Neural progenitor cell (in vitro differentiated cells): ENCODE data around the gene GPN3. TPM values are rescaled to one million over a fixed set of nuclear protein-coding genes. Genes with fewer than 3 reads are reported as not detected.
"Not testable (repeated sequence)": the region's sequence is repeated elsewhere in the genome, so short reads cannot be mapped to it uniquely, and the experiment has no call there.

Source experiments
- DNase-seq: peaks from one replicate; pipeline ENCODE4 v3.0.0-alpha.2; 2016; ENCODE audit warnings: low spot score
- H2AFZ ChIP-seq: fragments of 200-600 bp; sonication (generic); replicated peaks from 2 replicates; pipeline ENCODE4 v1.6.1; 2016; ENCODE audit warnings: antibody characterized with exemption
- H3F3A ChIP-seq: fragments of 200-600 bp; sonication (generic); 2 replicates; pipeline ENCODE4 v1.6.1; 2016; ENCODE audit warnings: antibody characterized with exemption, low read depth
- H3K27ac ChIP-seq: fragments of 200-600 bp; sonication (generic); 2 replicates; pipeline ENCODE4 v1.5.1; 2016; ENCODE audit warnings: mild to moderate bottlenecking
- H3K27me3 ChIP-seq: fragments of 200-600 bp; sonication (generic); 2 replicates; pipeline ENCODE4 v1.6.1; 2016; ENCODE audit warnings: mild to moderate bottlenecking, moderate library complexity
- H3K36me3 ChIP-seq: fragments of 200-600 bp; sonication (generic); 2 replicates; pipeline ENCODE4 v1.5.1; 2016
- H3K4me1 ChIP-seq: fragments of 200-600 bp; sonication (generic); 2 replicates; pipeline ENCODE4 v1.6.1; 2016; ENCODE audit warnings: mixed run types
- H3K4me2 ChIP-seq: fragments of 200-600 bp; sonication (generic); 2 replicates; pipeline ENCODE4 v1.6.1; 2016
- H3K4me3 ChIP-seq: fragments of 200-600 bp; sonication (generic); 2 replicates; pipeline ENCODE4 v1.5.1; 2016
- H3K79me2 ChIP-seq: fragments of 200-600 bp; sonication (generic); 2 replicates; pipeline ENCODE4 v1.6.1; 2016; ENCODE audit warnings: low read depth
- H3K9ac ChIP-seq: fragments of 200-600 bp; sonication (generic); 2 replicates; pipeline ENCODE4 v1.6.1; 2016
- H3K9me3 ChIP-seq: fragments of 200-600 bp; sonication (generic); 2 replicates; pipeline ENCODE4 v1.5.1; 2016; ENCODE audit warnings: low read depth
- H4K20me1 ChIP-seq: fragments of 200-600 bp; sonication (generic); 2 replicates; pipeline ENCODE4 v1.6.1; 2016; ENCODE audit warnings: low read depth
- H3K27ac Mint-ChIP-seq: 3 replicates; pipeline ENCODE4 v1.8.0; 2021; ENCODE audit warnings: mixed read lengths
- H3K27me3 Mint-ChIP-seq: 2 replicates; pipeline ENCODE4 v1.8.0; 2022; ENCODE audit warnings: low read depth, mild to moderate bottlenecking, inconsistent platforms, moderate library complexity, mixed read lengths; ENCODE audit not compliant: insufficient read depth
- H3K36me3 Mint-ChIP-seq: 3 replicates; pipeline ENCODE4 v1.8.0; 2021; ENCODE audit warnings: mixed read lengths
- H3K4me1 Mint-ChIP-seq: 3 replicates; pipeline ENCODE4 v1.8.0; 2021; ENCODE audit warnings: mixed read lengths
- H3K4me3 Mint-ChIP-seq: 3 replicates; pipeline ENCODE4 v1.8.0; 2021; ENCODE audit warnings: mild to moderate bottlenecking, moderate library complexity, mixed read lengths
- H3K9me3 Mint-ChIP-seq: 3 replicates; pipeline ENCODE4 v1.8.0; 2020; ENCODE audit warnings: mixed read lengths
- EZH2 ChIP-seq: fragments of 200-600 bp; sonication (generic); IDR thresholded peaks from 2 replicates; pipeline ENCODE4 v1.6.1; 2017; ENCODE audit warnings: antibody characterized with exemption, mild to moderate bottlenecking, moderate library complexity
- EZH2phosphoT487 ChIP-seq: fragments of 200-600 bp; sonication (generic); IDR thresholded peaks from 2 replicates; pipeline ENCODE4 v1.6.1; 2017; ENCODE audit warnings: antibody characterized with exemption
- total RNA-seq: library from RNA; depleted of rRNA; stranded (reverse); fragments of >200 nt; gene quantifications from 2 replicates; pipeline ENCODE4 v1.2.3, GENCODE V29; 2015; ENCODE audit warnings: low replicate concordance
- TF ChIP-seq, protein P1 (sequence below): fragments of 200-600 bp; sonication (generic); IDR thresholded peaks from 2 replicates; pipeline ENCODE4 v1.5.1; 2017; ENCODE audit warnings: antibody characterized with exemption, mild to moderate bottlenecking

Gene GPN3
- total RNA-seq, 1 donor from 2014 or later: 62.3 TPM

DNA sequence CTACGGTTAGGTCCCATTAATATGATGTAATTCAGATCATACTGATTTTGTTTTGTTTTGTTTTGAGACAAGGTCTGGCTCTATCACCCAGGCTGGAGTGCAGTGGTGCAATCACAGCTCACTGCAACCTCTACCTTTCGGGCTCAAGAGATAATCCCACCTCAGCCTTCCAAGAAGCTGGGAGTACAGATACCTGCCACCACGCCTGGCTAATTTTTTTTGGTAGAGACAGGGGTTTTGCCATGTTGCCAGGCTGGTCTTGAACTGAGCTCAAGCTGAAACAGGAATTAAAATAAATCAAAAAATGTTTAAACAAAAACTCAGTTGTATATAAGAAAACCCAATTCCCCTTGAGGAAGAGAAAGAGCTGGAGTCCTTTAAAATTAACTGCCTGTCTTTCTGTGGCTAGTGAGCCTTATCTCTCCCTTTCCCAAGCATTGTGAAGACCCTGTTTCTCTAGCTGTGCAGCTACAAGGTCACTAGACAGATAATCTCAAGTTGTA, 46.8 kb downstream of the GPN3 start:
- H3K36me3 ChIP-seq: no peaks in the 10 kb centered on the region
- H3K27ac Mint-ChIP-seq: no peak overlapping the region
- H3K4me2 ChIP-seq: no peak overlapping the region
- TF ChIP-seq EZH2phosphoT487 (no peak), EZH2 (no peak)
- TF ChIP-seq, protein P1, sequence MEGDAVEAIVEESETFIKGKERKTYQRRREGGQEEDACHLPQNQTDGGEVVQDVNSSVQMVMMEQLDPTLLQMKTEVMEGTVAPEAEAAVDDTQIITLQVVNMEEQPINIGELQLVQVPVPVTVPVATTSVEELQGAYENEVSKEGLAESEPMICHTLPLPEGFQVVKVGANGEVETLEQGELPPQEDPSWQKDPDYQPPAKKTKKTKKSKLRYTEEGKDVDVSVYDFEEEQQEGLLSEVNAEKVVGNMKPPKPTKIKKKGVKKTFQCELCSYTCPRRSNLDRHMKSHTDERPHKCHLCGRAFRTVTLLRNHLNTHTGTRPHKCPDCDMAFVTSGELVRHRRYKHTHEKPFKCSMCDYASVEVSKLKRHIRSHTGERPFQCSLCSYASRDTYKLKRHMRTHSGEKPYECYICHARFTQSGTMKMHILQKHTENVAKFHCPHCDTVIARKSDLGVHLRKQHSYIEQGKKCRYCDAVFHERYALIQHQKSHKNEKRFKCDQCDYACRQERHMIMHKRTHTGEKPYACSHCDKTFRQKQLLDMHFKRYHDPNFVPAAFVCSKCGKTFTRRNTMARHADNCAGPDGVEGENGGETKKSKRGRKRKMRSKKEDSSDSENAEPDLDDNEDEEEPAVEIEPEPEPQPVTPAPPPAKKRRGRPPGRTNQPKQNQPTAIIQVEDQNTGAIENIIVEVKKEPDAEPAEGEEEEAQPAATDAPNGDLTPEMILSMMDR: no peak
- no peaks in the 10 kb centered on the region for H3K36me3 Mint-ChIP-seq
- no peak overlapping the region for H3K9ac ChIP-seq
- no peaks in the 10 kb centered on the region for H3K9me3 ChIP-seq
- H4K20me1 ChIP-seq: no peaks in the 10 kb centered on the region
- no peaks in the 10 kb centered on the region for H3K9me3 Mint-ChIP-seq
- H3K27me3 Mint-ChIP-seq: peaks cover 6% of the 10 kb centered on the region
- no peak overlapping the region for H3K4me3 Mint-ChIP-seq
- H3K4me3 ChIP-seq: no peak overlapping the region
- no peak overlapping the region for H2AFZ ChIP-seq
- no peak for DNase-seq
- peaks cover 6% of the 10 kb centered on the region for H3F3A ChIP-seq
- H3K27ac ChIP-seq: no peak overlapping the region
- H3K4me1 ChIP-seq: peaks cover 6% of the 10 kb centered on the region
- no peaks in the 10 kb centered on the region for H3K27me3 ChIP-seq
- no peaks in the 10 kb centered on the region for H3K79me2 ChIP-seq
- H3K4me1 Mint-ChIP-seq: peaks cover 12% of the 10 kb centered on the region

GRCh38 chr12:110420644-110421043, 47.4 kb downstream of the GPN3 start:
- not testable (repeated sequence) for H2AFZ ChIP-seq, H3K4me2 ChIP-seq, H3F3A ChIP-seq, H4K20me1 ChIP-seq, H3K4me3 ChIP-seq, H3K27me3 Mint-ChIP-seq, H3K27ac ChIP-seq, H3K9me3 ChIP-seq, H3K36me3 ChIP-seq, H3K4me1 ChIP-seq, H3K79me2 ChIP-seq, H3K4me3 Mint-ChIP-seq, H3K27me3 ChIP-seq, H3K9ac ChIP-seq, H3K9me3 Mint-ChIP-seq, H3K27ac Mint-ChIP-seq, H3K36me3 Mint-ChIP-seq, DNase-seq
- H3K4me1 Mint-ChIP-seq: peaks cover 12% of the 10 kb centered on the region

DNA sequence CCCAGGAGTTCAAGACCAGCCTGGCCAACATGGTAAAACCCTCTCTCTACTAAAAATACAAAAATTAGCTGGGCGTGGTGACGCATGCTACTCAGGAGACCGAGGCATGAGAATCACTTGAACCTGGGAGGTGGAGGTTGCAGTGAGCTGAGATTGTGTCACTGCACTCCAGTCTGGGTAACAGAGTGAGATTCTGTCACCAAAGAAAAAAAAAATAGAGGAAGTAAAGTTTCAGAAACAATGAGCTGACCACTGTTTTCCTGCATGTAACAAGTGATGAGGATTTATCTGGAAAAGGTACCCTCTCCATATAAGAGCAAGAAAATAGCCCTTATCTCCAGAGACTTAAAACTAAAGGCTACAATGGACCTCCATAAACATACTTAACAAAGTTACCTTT, 50.9 kb downstream of the GPN3 start:
- not testable (repeated sequence) for H3K4me2 ChIP-seq, H3K36me3 ChIP-seq, H3K27ac ChIP-seq, H3K4me3 Mint-ChIP-seq, H3K27me3 ChIP-seq, H4K20me1 ChIP-seq, H3K9me3 Mint-ChIP-seq, H3K9me3 ChIP-seq, H3K27ac Mint-ChIP-seq, H3K9ac ChIP-seq, H3K27me3 Mint-ChIP-seq, H3K79me2 ChIP-seq, H3K4me3 ChIP-seq, DNase-seq, H3K36me3 Mint-ChIP-seq, H3F3A ChIP-seq, H3K4me1 ChIP-seq
- H2AFZ ChIP-seq: peak overlapping the region; percentile 34
- peaks cover 12% of the 10 kb centered on the region for H3K4me1 Mint-ChIP-seq

DNA sequence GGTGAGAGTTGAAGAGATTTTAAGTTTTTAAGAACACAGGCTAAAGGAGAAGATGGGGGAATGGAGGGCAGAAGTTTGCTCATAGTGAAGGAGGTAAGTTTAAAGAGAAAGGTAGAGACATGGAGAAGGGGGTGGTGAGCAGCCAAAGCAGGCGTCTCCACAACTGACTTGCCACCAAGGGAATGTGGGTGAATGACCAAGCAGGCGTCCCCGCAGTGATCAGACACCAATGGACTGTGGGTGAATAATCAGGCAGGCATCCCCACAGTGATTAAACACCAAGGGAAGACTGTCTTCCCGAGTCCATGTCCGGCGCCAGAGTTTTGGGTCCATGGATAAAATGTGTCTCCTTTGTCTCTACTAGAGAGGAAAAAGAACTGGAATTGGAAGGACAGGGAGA, 58.0 kb downstream of the GPN3 start:
- H3K27ac ChIP-seq, H3K4me1 ChIP-seq, H3K27ac Mint-ChIP-seq, H3K36me3 Mint-ChIP-seq, H4K20me1 ChIP-seq, H3K27me3 ChIP-seq, H3F3A ChIP-seq, H3K4me1 Mint-ChIP-seq, DNase-seq, H3K9me3 ChIP-seq, H3K27me3 Mint-ChIP-seq, H2AFZ ChIP-seq, H3K4me2 ChIP-seq, H3K36me3 ChIP-seq, H3K79me2 ChIP-seq, H3K4me3 Mint-ChIP-seq, H3K9me3 Mint-ChIP-seq, H3K4me3 ChIP-seq, H3K9ac ChIP-seq: not testable (repeated sequence)

DNA sequence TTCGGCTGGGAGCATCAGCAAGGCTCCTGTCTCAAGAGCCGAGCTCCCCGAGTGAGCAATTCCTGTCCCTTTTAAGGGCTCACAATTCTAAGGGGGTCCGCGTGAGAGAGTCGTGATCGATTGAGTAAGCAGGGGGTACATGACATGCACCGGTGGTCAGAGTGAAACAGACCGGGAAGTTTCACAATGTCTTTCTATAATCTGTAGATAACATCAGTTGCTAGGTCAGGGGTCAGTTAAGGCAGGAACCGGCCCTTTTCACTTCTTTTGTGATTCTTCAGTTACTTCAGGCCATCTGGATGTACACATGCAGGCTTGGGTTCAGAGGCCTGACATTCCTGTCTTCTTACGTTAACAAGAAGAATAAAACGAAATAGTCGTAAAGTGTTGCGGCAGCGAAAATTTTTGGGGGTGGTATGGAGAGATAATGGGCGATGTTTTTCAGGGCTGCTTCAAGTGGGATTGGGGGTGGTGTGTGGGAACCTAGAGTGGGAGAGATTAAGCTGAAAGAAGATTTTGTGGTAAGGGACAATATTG, 62.9 kb downstream of the GPN3 start:
- H3K27ac ChIP-seq, H3K27me3 ChIP-seq: not testable (repeated sequence)

More for the DNA sequence above, 62.9 kb downstream of the GPN3 start:
- H3K27me3 Mint-ChIP-seq, H3F3A ChIP-seq, H3K4me2 ChIP-seq, H3K4me1 Mint-ChIP-seq, DNase-seq, H3K4me3 ChIP-seq, H3K4me3 Mint-ChIP-seq, H3K27ac Mint-ChIP-seq, H3K9me3 ChIP-seq, H4K20me1 ChIP-seq, H3K9me3 Mint-ChIP-seq, H3K36me3 ChIP-seq, H3K9ac ChIP-seq, H3K4me1 ChIP-seq, H2AFZ ChIP-seq: not testable (repeated sequence)
- peaks cover 33% of the 10 kb centered on the region for H3K79me2 ChIP-seq
- H3K36me3 Mint-ChIP-seq: peaks cover 11% of the 10 kb centered on the region
